ENCODE measurements around the gene ABCC3. TPM values are rescaled to one million over a fixed set of nuclear protein-coding genes. Genes with fewer than 3 reads are reported as not detected.

ABCC3 gene
- total RNA-seq, 1 experiment from 2014 or later = 66.2 TPM

- Histone ChIP-seq H3K9ac (ENCODE audit: low read length) (no peak overlapping the region), H3K79me2 (ENCODE audit: insufficient read depth, low read length) (no peaks in the 10 kb centered on the region), H3K9me2 (ENCODE audit: insufficient read depth) (no peaks in the 10 kb centered on the region), H4K20me1 (ENCODE audit: insufficient read depth) (no peaks in the 10 kb centered on the region), H3K4me3 (replicated peaks in 1 of 2; ENCODE audit: low read depth in 1 of 2, low read length in 2 of 2) (no peak overlapping the region), H2AFZ (ENCODE audit: low read depth, low read length, poor library complexity, severe bottlenecking) (no peak overlapping the region), H3K4me1 (ENCODE audit: control insufficient read depth in 1 of 2, insufficient read depth in 2 of 2, low read length in 2 of 2) (peaks cover 14 to 43% of the 10 kb centered on the region in 2 experiments; a peak in 3 of 4 replicates), H3K36me3 (ENCODE audit: control insufficient read depth in 1 of 2, insufficient read depth in 2 of 2, low read length in 2 of 2) (no peaks in the 10 kb centered on the region), H3K4me2 (ENCODE audit: low read length) (no peak overlapping the region), H3K27ac (ENCODE audit: low read depth, low read length) (no peak overlapping the region), H3K9me3 (ENCODE audit: control insufficient read depth in 1 of 2, insufficient read depth in 1 of 2, low read depth in 1 of 2, low read length in 2 of 2) (no peaks in the 10 kb centered on the region), H3K27me3 (ENCODE audit: insufficient read depth, low read length) (no peaks in the 10 kb centered on the region)
- CTCF ChIA-PET = interaction anchor here (0.9 to 5.2 kb wide), 16 partner anchors 9 to 148 kb away, joined by 3 to 107 read pairs (median 6); partner anchors contain the start of genes CACNA1G and SPATA20
- RAD21 ChIA-PET (ENCODE audit: low non-redundant PET in 1 of 2, low total read pairs in 2 of 2, uncharacterized antibody in 2 of 2, unreplicated experiment in 2 of 2) = interaction anchor here in 1 of 2 experiments (0.7 to 0.8 kb wide), 2 partner anchors 77 to 144 kb away, joined by 3 read pairs; no protein-coding TSS in a partner anchor
- DNase-seq (ENCODE audit: low read depth, low spot score) = no peak
- TF ChIP-seq ZNF274 (IDR thresholded peaks at IDR 0.05; ENCODE audit: low read depth, low read length) (no peak), ZBTB33 (IDR thresholded peaks at IDR 0.05; ENCODE audit: extremely low read depth, insufficient replicate concordance, low read length) (no peak), REST (IDR thresholded peaks at IDR 0.05; ENCODE audit: low read depth) (no peak), SRF (IDR thresholded peaks at IDR 0.05; ENCODE audit: low read depth) (no peak), JUND (IDR thresholded peaks at IDR 0.05) (no peak), YY1 (IDR thresholded peaks at IDR 0.05; ENCODE audit: extremely low read depth, insufficient replicate concordance, low read depth, low read length) (no peak), ZFX (IDR thresholded peaks at IDR 0.05) (no peak), ATF3 (IDR thresholded peaks at IDR 0.05) (no peak), POLR2AphosphoS5 (IDR thresholded peaks at IDR 0.05; ENCODE audit: low read depth, low read length) (no peak), TCF7L2 (IDR thresholded peaks at IDR 0.05; ENCODE audit: borderline replicate concordance, extremely low read depth, insufficient read depth, insufficient read length) (no peak), EZH2phosphoT487 (IDR thresholded peaks at IDR 0.05; ENCODE audit: borderline replicate concordance) (no peak)
- no peak for ATAC-seq
- BruUV-seq (replicated peaks) = no TSS peak
- intact Hi-C loops (cut with micrococcal nuclease) = no loop called here
- POLR2A ChIA-PET = interaction anchor here (1.4 to 4.4 kb wide), 2 partner anchors 12 to 67 kb away, joined by 3 to 25 read pairs; no protein-coding TSS in a partner anchor
Measured at GRCh38 chr17:50627036-50627781, 7.5 kb upstream of the ABCC3 start.
